Gastrocnemius medialis (tissue), 4 donors: ENCODE results near the gene PROX1. TPM values are rescaled to one million over a fixed set of nuclear protein-coding genes. Genes with fewer than 3 reads are reported as not detected.

Experiments used
- ATAC-seq, 2 donors: fragments of 150-250 bp; one replicate each; pipeline ENCODE4 v1.9.1; 2016
- DNase-seq, 2 donors: peaks; one replicate each; pipeline ENCODE4 v3.0.0-alpha.2; 2019
- H3K27ac ChIP-seq, 4 donors: fragments of 200-600 bp; sonication (generic); 1 replicate in 1 of 4; 2 replicates in 3 of 4; pipeline ENCODE4 v1.5.1; 2016 to 2018; ENCODE audit warnings: mild to moderate bottlenecking in 2 of 4, moderate library complexity in 1 of 4
- H3K27me3 ChIP-seq, 3 donors: fragments of 200-600 bp; sonication (generic) in 2 of 3; 1 replicate in 1 of 3; 2 replicates in 2 of 3; pipeline versions ENCODE4 v1.5.1 to v1.6.0; 2016 to 2019; ENCODE audit warnings: mild to moderate bottlenecking in 1 of 3, moderate library complexity in 1 of 3
- H3K36me3 ChIP-seq, 2 donors: fragments of 200-600 bp; sonication (generic) in 1 of 2; one replicate each; pipeline ENCODE4 v1.5.1; 2017 to 2018
- H3K4me1 ChIP-seq, 2 donors: fragments of 200-600 bp; sonication (generic) in 1 of 2; one replicate each; pipeline ENCODE4 v1.5.1; 2016 to 2017; ENCODE audit warnings: mild to moderate bottlenecking in 2 of 2
- H3K4me3 ChIP-seq, 4 donors: fragments of 200-600 bp; sonication (generic) in 3 of 4; 1 replicate in 1 of 4; 2 replicates in 3 of 4; pipeline ENCODE4 v1.5.1; 2016 to 2019; ENCODE audit warnings: mild to moderate bottlenecking in 2 of 4
- H3K9me3 ChIP-seq, 3 donors: fragments of 200-600 bp; sonication (generic) in 2 of 3; 1 replicate in 1 of 3; 2 replicates in 2 of 3; pipeline ENCODE4 v1.5.1; 2016 to 2019
- POLR2A ChIP-seq, 2 donors: fragments of 450-650 bp; IDR thresholded peaks; one replicate each; pipeline ENCODE4 v1.6.1; 2017; ENCODE audit warnings: antibody characterized with exemption in 2 of 2, mild to moderate bottlenecking in 2 of 2, moderate library complexity in 2 of 2
- in situ Hi-C, 4 donors: fragments of 200-750 bp; cut with MboI; loops; one replicate each; pipeline versions ENCODE4 v1.15.0 to v1.8.0; 2017; ENCODE audit warnings: low sequenced_read_pairs in 4 of 4
- intact Hi-C: fragments of 100-400 bp; cut with DNase I; formaldehyde crosslinking; loops from one replicate; pipeline ENCODE4 v1.15.1; 2023; ENCODE audit warnings: low total_unique reads
- total RNA-seq, 4 donors: library from RNA; depleted of rRNA; stranded (reverse); fragments of >200 nt; gene quantifications; one replicate each; pipeline versions ENCODE4 v1.1.0 to v1.2.3, GENCODE V29; 2016
- TF ChIP-seq, protein P1 (sequence below), 5 experiments: fragments of 450-650 bp in 3 of 5; fragments of 200-600 bp in 2 of 5; sonication (generic) in 2 of 5; IDR thresholded peaks in 4 of 5; conservative IDR thresholded peaks in 1 of 5; 1 replicate in 4 of 5; 2 replicates in 1 of 5; pipeline ENCODE4 v1.5.1; 2016 to 2019; ENCODE audit warnings: antibody characterized with exemption in 5 of 5, mild to moderate bottlenecking in 3 of 5, moderate library complexity in 3 of 5

PROX1 gene
- total RNA-seq, 4 donors from 2014 or later, result 4.1 to 8.0 (median 5.5) TPM

- intact Hi-C loops (loop anchor here (2.0 kb wide), 1 partner anchor 40 kb away; no protein-coding TSS in a partner anchor), in situ Hi-C loops (no loop called here)
- peak overlapping the region; percentile 80 to 90 (median 86) for H3K27ac ChIP-seq
- ATAC-seq (no peak), DNase-seq (no peak)
- no peaks in the 10 kb centered on the region for H3K9me3 ChIP-seq
- peaks cover 17 to 18% of the 10 kb centered on the region in 2 donors for H3K4me1 ChIP-seq
- H3K4me3 ChIP-seq, result no peak overlapping the region
- no peaks in the 10 kb centered on the region for H3K27me3 ChIP-seq
- H3K36me3 ChIP-seq, result no peaks in the 10 kb centered on the region
- no peak for TF ChIP-seq POLR2A (IDR thresholded peaks at IDR 0.05)
- TF ChIP-seq, protein P1, sequence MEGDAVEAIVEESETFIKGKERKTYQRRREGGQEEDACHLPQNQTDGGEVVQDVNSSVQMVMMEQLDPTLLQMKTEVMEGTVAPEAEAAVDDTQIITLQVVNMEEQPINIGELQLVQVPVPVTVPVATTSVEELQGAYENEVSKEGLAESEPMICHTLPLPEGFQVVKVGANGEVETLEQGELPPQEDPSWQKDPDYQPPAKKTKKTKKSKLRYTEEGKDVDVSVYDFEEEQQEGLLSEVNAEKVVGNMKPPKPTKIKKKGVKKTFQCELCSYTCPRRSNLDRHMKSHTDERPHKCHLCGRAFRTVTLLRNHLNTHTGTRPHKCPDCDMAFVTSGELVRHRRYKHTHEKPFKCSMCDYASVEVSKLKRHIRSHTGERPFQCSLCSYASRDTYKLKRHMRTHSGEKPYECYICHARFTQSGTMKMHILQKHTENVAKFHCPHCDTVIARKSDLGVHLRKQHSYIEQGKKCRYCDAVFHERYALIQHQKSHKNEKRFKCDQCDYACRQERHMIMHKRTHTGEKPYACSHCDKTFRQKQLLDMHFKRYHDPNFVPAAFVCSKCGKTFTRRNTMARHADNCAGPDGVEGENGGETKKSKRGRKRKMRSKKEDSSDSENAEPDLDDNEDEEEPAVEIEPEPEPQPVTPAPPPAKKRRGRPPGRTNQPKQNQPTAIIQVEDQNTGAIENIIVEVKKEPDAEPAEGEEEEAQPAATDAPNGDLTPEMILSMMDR (IDR thresholded peaks at IDR 0.05 in 4 of 5, conservative IDR thresholded peaks at IDR 0.05 in 1 of 5), result no peak
These were observed 41.1 kb downstream of the PROX1 start for GRCh38 chr1:214028649-214029406.

GRCh38 chr1:214029796-214030195 lies 42.0 kb downstream of the PROX1 start:
- Histone ChIP-seq H3K4me1 (peaks cover 17 to 18% of the 10 kb centered on the region in 2 donors), H3K9me3 (no peaks in the 10 kb centered on the region), H3K27ac (peak overlapping the region; percentile 80 to 90 (median 86)), H3K4me3 (peak overlapping the region; percentile 20 to 29 (median 23)), H3K27me3 (no peaks in the 10 kb centered on the region), H3K36me3 (no peaks in the 10 kb centered on the region)
- in situ Hi-C loops (no loop called here), intact Hi-C loops (loop anchor here (2.0 kb wide), 2 partner anchors 33 to 41 kb away; no protein-coding TSS in a partner anchor)
- TF ChIP-seq POLR2A (IDR thresholded peaks at IDR 0.05), result no peak
- TF ChIP-seq, protein P1 (IDR thresholded peaks at IDR 0.05 in 4 of 5, conservative IDR thresholded peaks at IDR 0.05 in 1 of 5), result no peak
- DNase-seq (peak; percentile 39 to 62), ATAC-seq (peak; percentile 92 to 96)

GRCh38 chr1:214031267-214031650 lies 43.5 kb downstream of the PROX1 start:
- Histone ChIP-seq H3K27me3 (no peaks in the 10 kb centered on the region), H3K36me3 (no peaks in the 10 kb centered on the region), H3K9me3 (no peaks in the 10 kb centered on the region), H3K4me1 (peaks cover 18 to 22% of the 10 kb centered on the region in 2 donors), H3K4me3 (peak overlapping the region in 1 of 4 donors; percentile 20), H3K27ac (peak overlapping the region; percentile 80 to 90 (median 86))
- no peak for TF ChIP-seq POLR2A (IDR thresholded peaks at IDR 0.05)
- TF ChIP-seq, protein P1 (IDR thresholded peaks at IDR 0.05 in 4 of 5, conservative IDR thresholded peaks at IDR 0.05 in 1 of 5), result no peak
- in situ Hi-C loops, result no loop called here
- ATAC-seq (peak in 1 of 2 donors; percentile 14), DNase-seq (no peak)
- intact Hi-C loops, result loop anchor here (2.0 kb wide), 1 partner anchor 34 kb away; no protein-coding TSS in a partner anchor

DNA sequence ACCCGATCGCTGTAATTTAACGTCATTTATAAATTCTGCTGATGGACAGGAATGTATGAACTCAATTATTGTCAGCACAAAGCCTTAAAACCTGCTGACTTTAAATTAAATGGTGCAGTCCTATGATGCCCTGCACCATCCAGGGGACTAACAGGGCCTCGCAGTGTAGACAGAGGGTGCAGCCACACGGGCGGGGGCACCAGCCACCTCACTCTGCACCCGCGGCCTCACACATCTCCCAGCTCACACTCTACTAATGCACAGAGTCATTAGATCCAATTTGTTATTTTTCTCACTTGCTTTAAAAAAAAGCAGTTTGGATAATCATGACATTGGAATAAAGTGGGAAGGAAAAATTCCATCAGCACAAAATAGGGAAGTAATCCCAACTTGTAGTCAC lies 49.7 kb downstream of the PROX1 start:
- in situ Hi-C loops (no loop called here), intact Hi-C loops (no loop called here)
- ATAC-seq, result no peak
- H3K27me3 ChIP-seq, result no peaks in the 10 kb centered on the region
- no peaks in the 10 kb centered on the region for H3K36me3 ChIP-seq
- no peak for DNase-seq
- no peak overlapping the region for H3K4me3 ChIP-seq
- peaks cover 0 to 5% of the 10 kb centered on the region in 2 donors for H3K4me1 ChIP-seq
- TF ChIP-seq, protein P1 (IDR thresholded peaks at IDR 0.05 in 4 of 5, conservative IDR thresholded peaks at IDR 0.05 in 1 of 5), result no peak
- no peak for TF ChIP-seq POLR2A (IDR thresholded peaks at IDR 0.05)
- no peaks in the 10 kb centered on the region for H3K9me3 ChIP-seq
- no peak overlapping the region for H3K27ac ChIP-seq
